HG03066 (cell line): Measurements from ENCODE around the gene ABR.
A peak's percentile ranks its signal among the peaks of the same experiment; 100 is the strongest.
"Not testable (repeated sequence)": the region's sequence is repeated elsewhere in the genome, so short reads cannot be mapped to it uniquely, and the experiment has no call there.

ENCODE experiments used
- ATAC-seq: cut with Tn5 transposase; IDR thresholded peaks from one replicate; pipeline ENCODE4 v1.9.1; 2021; ENCODE audit warnings: low read depth; ENCODE audit not compliant: unreplicated experiment

Gene ABR

GRCh38 chr17:1000597-1001461 is 179.0 kb downstream of the ABR start:
- no peak for ATAC-seq

GRCh38 chr17:998111-998510 is 181.7 kb downstream of the ABR start:
- no peak for ATAC-seq

DNA sequence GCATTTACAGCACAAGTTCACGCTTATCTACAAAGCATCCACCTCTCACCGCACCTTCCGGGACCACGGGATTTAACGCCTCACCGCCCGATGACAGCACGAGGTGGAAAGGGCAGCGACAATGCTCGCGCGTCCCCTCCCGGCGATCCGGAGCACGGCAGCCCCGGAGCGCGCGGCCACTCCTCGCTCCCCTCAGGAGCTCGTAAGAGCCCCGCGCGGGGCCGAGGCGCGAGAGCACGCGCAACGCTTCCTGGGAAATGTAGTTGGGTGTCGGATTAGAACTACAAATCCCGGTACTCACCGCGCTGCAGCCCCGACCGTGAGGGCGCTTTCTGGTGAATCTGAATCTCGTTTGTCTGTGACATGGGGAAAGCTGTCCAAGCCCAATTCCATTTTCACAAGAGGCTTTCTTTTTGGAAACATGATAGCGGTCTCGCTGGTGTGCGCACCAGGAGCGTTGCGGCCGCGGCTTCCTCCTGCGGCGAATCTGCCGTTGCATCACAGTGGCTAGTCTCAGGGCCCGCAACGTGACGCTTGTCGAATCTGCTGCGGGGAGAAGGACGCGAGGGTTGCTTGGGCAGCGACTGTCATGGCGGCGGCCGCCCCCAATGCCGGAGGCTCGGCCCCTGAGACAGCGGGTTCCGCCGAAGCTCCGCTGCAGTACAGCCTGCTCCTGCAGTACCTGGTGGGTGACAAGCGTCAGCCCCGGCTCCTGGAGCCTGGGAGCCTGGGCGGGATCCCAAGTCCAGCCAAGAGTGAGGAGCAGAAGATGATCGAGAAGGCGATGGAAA is 183.0 kb downstream of the ABR start, which contains the start of gene TIMM22:
TSS of gene TIMM22 (plus strand) at position 576 of the 791 bp plus-strand sequence. CDS start at position 590, 14 bp downstream.
- peak; percentile 90 for ATAC-seq

- not testable (repeated sequence) for ATAC-seq
These were observed 184.5 kb downstream of the ABR start for GRCh38 chr17:995324-995723.

- no peak for ATAC-seq
These were observed 186.8 kb downstream of the ABR start for GRCh38 chr17:992933-993332.

DNA sequence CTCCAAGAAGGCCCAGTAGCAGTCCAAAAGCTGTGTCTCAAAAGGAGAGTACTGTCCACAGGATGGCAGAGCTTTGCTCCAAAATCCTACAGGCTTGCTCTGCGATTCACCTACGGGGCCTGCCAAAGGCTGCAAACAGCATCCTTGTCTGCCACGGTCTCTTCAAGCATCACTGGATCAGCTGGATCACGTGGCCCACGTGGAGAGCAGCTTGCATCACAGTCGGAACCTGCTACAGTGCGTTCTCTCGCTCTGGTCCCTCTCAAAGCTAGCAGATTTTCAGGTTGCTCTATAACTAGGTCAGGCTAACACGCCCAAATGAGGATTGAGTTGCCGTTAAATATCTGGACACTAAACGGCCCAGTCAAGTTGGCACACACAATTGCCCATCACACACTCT is 191.2 kb downstream of the ABR start:
- no peak for ATAC-seq

DNA sequence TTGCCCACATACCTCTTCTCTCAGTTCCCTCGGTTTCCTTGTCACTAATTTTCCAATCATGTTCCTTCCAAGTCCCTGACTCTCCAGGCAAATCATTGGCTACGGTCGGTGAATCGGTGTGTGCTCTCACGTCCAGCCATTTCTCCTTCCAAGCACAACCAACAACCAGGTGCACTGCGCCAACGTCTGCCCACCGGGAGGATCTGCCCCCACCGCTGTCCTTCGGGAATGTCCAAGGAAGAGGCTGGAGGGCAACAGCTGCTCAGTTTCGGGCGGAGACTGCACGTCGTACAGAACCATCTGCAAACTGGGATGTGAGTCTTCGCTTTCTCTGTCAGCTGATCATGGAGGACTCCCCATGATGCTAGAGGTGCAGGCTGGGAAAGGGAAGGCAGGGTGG is 191.8 kb downstream of the ABR start:
- ATAC-seq = no peak

GRCh38 chr17:986322-986929 is 193.4 kb downstream of the ABR start:
- ATAC-seq = no peak

DNA sequence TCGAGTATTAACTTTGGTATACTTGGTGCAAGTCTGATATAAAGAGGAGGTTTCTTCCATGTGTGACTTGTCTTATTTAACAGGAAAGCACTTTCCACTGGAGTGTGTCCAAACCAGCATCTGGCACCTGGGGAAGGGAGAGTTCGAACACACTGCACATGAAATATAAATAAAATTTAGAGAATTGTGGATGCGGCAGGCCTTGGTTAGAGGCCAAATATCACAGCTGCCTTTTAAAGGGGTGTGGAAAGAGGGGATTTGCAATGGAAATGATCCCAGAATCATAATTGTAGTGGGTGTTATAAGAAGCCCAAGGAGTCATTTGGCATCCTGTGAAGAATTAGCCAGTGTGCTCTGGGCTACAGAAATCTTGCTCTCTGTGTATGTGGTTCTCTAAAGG is 195.9 kb downstream of the ABR start:
- no peak for ATAC-seq

- ATAC-seq = no peak
These were observed 198.5 kb downstream of the ABR start for GRCh38 chr17:981292-981658.

- ATAC-seq = no peak
These were observed 199.1 kb downstream of the ABR start for GRCh38 chr17:980406-981291.

DNA sequence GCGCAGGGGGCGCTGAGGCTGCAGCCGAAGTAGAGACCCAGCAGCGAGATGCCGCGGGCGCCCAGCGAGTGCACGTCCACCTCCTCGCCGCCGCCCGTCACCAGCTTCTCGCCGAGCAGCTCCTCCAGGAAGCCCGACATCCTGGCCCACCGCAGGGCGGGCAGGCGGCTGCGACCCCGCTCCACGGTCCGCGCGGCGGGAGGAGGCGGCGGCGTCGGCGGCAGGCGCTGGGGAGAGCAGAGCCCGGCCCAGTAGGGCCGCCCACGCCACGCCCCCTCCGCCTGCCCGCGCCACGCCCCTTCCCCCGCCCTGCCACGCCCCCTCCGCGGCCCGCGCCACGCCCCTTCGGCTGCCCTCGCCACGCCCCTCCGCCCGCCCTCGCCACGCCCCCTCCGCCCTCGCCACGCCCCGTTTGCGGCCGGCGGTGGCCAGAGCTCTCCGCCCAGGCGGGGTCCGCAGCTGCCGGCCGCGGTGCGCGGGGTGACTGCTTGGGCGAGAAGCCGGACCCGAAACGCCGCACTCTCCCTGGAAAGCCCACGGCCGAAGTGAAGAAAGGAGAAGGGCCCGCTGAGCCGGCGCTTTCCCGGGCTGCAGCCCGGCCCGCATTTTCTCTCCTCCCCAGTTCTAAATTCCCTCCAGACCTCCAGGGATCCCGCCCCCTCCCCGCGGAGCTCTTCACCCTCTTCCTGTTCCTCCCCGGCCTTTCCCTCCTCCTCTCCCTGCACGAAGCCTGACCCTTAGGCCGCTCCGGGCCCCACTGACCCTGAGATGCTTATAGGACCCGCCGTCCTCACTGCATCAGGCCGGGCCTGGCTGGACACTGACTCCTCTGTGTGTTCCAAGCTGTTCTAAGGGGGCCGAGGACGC is 200.0 kb downstream of the ABR start, which contains the start of gene NXN:
TSS of gene NXN (minus strand) at position 238 of the 867 bp plus-strand sequence.
- ATAC-seq = peak; percentile 50

DNA sequence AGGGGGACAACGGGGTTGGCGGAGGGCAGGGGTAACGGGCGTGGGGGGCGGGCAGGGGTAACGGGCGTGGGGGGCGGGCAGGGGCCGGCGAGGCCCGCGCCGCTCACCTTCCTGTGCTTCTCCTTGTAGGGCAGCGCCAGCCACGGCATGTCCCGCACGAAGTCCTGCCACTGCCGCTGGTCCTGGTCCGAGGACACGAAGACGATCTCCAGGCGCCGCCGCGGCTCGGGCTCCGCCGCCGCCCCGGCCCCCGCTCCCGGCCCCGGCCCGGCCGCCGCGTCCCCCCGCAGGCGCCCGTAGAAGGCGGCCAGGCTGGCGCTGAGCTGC is 200.6 kb downstream of the ABR start:
- ATAC-seq = peak; percentile 30

DNA sequence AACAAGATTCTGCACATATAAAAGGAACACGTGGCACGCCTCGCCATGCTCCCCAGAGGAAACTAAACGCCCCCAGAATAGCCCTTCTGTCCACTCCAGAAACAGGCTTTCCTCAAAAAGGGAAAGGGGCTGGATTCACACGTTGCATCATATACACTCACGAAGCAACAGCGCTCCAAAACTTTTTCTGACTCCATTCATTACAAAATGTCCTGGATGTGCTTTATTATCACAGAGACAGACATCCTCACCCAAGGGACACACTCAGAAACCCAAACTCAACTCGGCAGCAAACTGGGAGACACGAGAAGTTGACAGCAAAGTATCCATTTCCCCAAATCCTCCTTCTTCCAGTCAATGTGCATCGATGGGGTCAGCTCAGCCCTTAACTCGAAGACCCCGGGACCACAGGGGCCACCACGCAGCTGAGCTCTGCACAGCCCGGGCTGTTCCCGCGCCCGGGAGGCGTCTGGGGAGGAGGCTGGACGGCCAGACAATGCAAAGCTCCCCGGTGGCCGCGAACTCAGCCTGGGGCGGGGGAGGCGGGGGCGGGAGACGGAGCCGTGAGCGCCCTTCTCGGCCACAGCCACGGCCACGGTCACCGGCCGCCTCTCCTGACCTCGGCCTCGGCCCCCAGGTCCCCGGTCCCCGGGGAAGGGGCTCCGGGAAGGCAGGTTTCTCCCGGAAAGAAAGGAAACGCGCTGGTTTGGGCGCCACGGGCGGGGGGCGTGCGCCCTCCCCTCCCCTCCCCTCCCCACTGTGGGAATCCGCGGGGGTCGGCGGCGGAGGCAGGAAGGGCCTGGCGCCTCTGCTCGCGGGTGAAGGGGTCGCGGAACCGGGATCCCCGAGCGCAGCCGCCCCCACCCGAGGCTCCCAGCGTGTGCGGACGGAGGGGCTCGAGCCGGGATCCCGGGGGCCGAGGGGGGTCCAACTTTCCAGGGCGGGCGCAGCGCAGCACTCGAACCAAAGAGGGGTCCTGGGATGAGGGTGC is 201.4 kb downstream of the ABR start:
- no peak for ATAC-seq

DNA sequence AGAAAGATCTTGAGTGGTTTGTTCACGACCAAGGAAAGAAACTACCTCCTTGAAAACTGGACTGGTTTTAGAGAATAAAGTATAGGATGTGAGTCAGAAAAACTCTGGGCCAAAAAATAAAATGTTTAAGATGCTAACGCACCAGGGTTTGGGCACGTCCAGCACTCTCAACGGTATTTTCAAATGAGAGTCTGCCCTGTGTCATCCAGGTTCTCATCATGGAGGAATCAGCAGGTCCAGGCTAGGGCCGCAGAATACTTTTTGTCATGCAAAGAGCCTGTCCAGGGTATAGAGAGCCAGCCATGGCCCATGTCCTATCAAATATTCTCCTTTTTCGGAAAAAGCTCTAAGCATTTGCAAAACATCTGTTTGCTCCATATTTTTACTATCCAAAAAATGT is 202.6 kb downstream of the ABR start:
- ATAC-seq = no peak

- ATAC-seq = no peak
These were observed 203.5 kb downstream of the ABR start for GRCh38 chr17:976312-976711.

DNA sequence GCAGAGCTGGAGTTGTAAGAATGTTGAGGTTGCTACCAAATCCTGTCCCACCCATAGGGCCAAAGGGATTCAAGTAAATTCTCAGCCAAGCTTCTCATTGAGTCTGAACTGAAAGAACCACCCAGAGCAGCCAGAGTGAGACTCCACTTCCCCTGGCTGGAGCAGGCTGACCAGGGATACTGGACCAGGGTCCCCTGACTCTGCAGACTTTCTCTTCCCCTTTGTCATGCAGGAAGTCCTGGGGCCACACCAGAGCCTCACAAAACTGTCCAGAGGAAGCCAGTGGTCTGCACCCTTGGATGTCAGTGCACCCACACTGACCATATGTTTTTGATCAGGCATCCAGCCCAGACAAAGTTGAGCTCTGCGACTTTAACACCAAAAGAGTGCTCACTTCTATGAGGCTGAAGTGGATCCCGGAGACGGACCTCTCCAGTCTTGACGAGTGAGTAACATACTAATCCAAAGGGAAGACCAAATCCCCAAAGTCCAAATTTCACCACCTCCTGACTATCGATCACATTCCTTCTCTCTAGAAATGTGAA is 204.3 kb downstream of the ABR start:
- no peak for ATAC-seq

- not testable (repeated sequence) for ATAC-seq
These were observed 205.0 kb downstream of the ABR start for GRCh38 chr17:974778-975177.
